Measurements from ENCODE around the gene FN1.

DNA sequence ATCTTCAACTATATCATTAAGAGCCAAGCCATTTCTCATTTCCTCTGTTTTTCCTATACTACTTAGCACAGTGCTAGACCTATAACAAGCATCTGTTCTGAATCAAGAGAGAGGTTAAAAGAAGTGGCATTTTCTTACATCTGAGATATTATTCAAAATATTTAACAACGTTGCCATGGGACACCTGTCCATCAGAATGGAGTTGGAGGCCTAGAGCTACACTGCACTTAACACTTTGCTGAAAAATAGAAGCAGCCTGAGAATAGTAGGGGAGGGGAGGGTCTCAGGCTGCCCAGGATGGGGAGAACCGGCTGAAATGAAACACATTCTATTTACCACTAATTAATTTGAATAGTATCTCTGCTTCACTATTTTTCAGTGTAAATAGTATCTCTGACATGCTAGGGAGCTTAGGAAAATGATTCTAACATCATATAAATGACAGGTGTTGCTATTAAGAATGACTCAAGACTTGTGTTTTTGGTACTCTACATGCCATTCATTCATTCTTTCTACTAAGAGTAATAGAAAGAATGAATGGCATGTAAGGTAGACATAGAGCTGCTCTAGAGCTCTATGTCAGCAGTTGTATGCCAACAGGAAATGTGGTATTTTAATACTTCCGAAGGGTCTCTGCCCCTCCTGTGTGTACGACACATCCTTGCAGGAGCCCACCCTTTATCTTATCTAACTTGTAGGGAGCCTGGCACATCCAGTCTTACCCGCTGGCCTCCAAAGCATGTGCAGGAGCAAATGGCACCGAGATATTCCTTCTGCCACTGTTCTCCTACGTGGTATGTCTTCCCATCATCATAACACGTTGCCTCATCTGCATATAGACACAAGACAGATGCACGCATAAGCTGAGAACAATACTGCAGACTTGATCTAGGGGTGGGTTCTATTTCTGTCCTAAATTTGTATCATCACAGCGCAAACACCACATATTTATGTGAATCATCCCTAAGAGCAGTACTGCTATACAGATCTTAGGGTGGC lies 71.4 kb downstream of the FN1 start:
- TF ChIP-seq, protein P1, sequence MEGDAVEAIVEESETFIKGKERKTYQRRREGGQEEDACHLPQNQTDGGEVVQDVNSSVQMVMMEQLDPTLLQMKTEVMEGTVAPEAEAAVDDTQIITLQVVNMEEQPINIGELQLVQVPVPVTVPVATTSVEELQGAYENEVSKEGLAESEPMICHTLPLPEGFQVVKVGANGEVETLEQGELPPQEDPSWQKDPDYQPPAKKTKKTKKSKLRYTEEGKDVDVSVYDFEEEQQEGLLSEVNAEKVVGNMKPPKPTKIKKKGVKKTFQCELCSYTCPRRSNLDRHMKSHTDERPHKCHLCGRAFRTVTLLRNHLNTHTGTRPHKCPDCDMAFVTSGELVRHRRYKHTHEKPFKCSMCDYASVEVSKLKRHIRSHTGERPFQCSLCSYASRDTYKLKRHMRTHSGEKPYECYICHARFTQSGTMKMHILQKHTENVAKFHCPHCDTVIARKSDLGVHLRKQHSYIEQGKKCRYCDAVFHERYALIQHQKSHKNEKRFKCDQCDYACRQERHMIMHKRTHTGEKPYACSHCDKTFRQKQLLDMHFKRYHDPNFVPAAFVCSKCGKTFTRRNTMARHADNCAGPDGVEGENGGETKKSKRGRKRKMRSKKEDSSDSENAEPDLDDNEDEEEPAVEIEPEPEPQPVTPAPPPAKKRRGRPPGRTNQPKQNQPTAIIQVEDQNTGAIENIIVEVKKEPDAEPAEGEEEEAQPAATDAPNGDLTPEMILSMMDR (IDR thresholded peaks at IDR 0.05) = no peak
- no peak for TF ChIP-seq POLR2A (IDR thresholded peaks at IDR 0.05)
- no peak for TF ChIP-seq POLR2AphosphoS5 (IDR thresholded peaks at IDR 0.05)

All from prostate gland (tissue), 2 donors.